H1 (cell line): ENCODE data around the gene FAM83C. TPM values are rescaled to one million over a fixed set of nuclear protein-coding genes. Genes with fewer than 3 reads are reported as not detected.

Experiments used
- BCL11A ChIP-seq, 2 experiments: IDR thresholded peaks; one replicate each; pipeline ENCODE4 v1.6.1; 2011; ENCODE audit warnings: low read depth in 2 of 2, low read length in 2 of 2, mild to moderate bottlenecking in 2 of 2
- CBX5 ChIP-seq: fragments of 300-800, 300-1000 bp; sonication (generic); IDR thresholded peaks from 2 replicates; pipeline ENCODE4 v1.7.1; 2016; ENCODE audit warnings: antibody characterized with exemption, low read length, low read depth
- CEBPB ChIP-seq: IDR thresholded peaks from 2 replicates; pipeline ENCODE4 v1.6.1; 2012; ENCODE audit warnings: low read depth, low read length
- EGR1 ChIP-seq: IDR thresholded peaks from 2 replicates; pipeline ENCODE4 v1.6.1; 2011; ENCODE audit warnings: low read depth, low read length, borderline replicate concordance
- KDM4A ChIP-seq: IDR thresholded peaks from one replicate; pipeline ENCODE4 v1.7.1; 2012; ENCODE audit warnings: low read depth, mild to moderate bottlenecking, moderate library complexity, low read length, inconsistent platforms; ENCODE audit not compliant: severe bottlenecking
- RFX5 ChIP-seq: IDR thresholded peaks from 2 replicates; pipeline ENCODE4 v1.6.1; 2011; ENCODE audit warnings: low read depth, low read length, improper control_type of control experiment, borderline replicate concordance
- SIRT6 ChIP-seq: IDR thresholded peaks from one replicate; pipeline ENCODE4 v1.7.1; 2012; ENCODE audit warnings: low read length, inconsistent platforms
- SP2 ChIP-seq: IDR thresholded peaks from 2 replicates; pipeline ENCODE4 v1.6.1; 2012; ENCODE audit warnings: mild to moderate bottlenecking, low read length, inconsistent platforms
- TBP ChIP-seq: IDR thresholded peaks from 2 replicates; pipeline ENCODE4 v1.6.1; 2011; ENCODE audit warnings: low read depth, low read length, improper control_type of control experiment
- polyA plus RNA-seq, 7 experiments: library from polyadenylated mRNA; depleted of rRNA in 3 of 7; stranded (reverse) in 5 of 7; unstranded in 2 of 7; fragments of >200 nt in 5 of 7; fragments of 200-250 nt in 2 of 7; gene quantifications; 1 replicate in 5 of 7; 2 replicates in 1 of 7; 4 replicates in 1 of 7; pipeline versions ENCODE4 v1.2.1 to v1.2.3, GENCODE V29; 2011 to 2013; ENCODE audit warnings: missing spikeins in 2 of 7, mixed read lengths in 2 of 7
- total RNA-seq: library from RNA; stranded (reverse); fragmentation: NEBNext Ultra II Directional; extraction: Animal tissue kit (Norgen Biotek cat#: 25700); gene quantifications from 2 replicates; pipeline ENCODE4 v1.2.1, GENCODE V29; 2021
- TF ChIP-seq, protein P1 (sequence below): IDR thresholded peaks from 2 replicates; pipeline ENCODE4 v1.6.1; 2012; ENCODE audit warnings: inconsistent platforms

FAM83C gene
- total and polyA plus RNA-seq, 2 of the 8 experiments (the other 6 are each of a cell fraction or from before 2014, with no cell fraction given): not detected

DNA sequence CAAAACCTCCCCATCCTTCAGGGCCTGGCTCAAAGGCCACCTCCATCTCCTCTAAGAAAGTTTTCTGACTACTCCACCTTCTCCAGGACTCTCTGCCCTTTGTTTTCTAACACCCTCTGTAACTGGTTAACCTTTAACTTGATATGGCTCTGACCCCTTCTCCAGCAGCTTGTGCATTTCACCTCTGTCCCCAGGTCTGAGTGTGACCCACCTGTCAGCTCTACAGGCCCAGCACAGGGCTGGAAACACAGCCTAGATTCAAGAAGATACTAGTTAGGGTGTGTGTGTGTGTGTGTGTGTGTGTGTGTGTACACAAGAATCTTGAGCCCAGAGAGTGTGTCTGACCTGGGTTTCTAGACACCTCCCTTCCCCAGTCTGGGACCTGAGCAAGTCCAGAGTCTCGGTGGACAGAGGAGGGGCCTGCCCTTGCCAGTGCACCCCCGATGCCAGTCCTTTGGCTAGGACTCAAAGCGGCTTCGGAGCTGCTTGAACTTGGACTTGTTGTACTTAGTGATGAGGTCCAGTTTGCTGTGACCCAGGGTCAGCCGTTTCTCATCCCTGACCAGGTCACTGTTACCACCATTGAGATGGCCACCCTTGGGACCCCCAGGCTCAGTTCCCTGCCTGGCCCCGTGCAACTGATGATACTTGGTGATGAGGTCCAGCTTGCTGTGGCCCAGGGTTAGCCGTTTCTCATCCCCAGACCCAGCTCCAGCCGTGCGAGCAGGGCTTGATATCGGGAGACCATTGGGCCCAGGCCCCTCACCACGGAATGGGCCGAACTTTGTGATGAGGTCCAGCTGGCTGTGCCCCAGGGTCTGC is 5.9 kb downstream of the FAM83C start (continued):
- TF ChIP-seq SIRT6: no peak
- TF ChIP-seq KDM4A: no peak
- TF ChIP-seq, protein P1, sequence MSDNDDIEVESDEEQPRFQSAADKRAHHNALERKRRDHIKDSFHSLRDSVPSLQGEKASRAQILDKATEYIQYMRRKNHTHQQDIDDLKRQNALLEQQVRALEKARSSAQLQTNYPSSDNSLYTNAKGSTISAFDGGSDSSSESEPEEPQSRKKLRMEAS: no peak
- TF ChIP-seq CBX5: no peak
- no peak for TF ChIP-seq EGR1
- no peak for TF ChIP-seq TBP
- TF ChIP-seq CEBPB: no peak
- TF ChIP-seq BCL11A (IDR thresholded peaks at IDR 0.05; ENCODE audit: low read depth in 2 of 2, low read length in 2 of 2): no peak
- no peak for TF ChIP-seq SP2
- no peak for TF ChIP-seq RFX5
